IPS-20b (cell line): Measurements from ENCODE around the gene XXYLT1.

ENCODE experiments used
- H3K27ac ChIP-seq: one replicate; pipeline ENCODE4 v1.5.1; 2013; ENCODE audit warnings: low read length
- H3K27me3 ChIP-seq: 2 replicates; pipeline ENCODE4 v1.6.1; 2013; ENCODE audit warnings: mild to moderate bottlenecking, low read length, inconsistent platforms; ENCODE audit not compliant: insufficient read depth
- H3K36me3 ChIP-seq: 2 replicates; pipeline ENCODE4 v1.6.1; 2013; ENCODE audit warnings: low read depth, mild to moderate bottlenecking, inconsistent platforms, low read length, moderate library complexity; ENCODE audit not compliant: insufficient read depth
- H3K4me1 ChIP-seq: 2 replicates; pipeline ENCODE4 v1.6.1; 2013; ENCODE audit warnings: mild to moderate bottlenecking, control low read depth, inconsistent platforms, low read length, moderate library complexity; ENCODE audit not compliant: insufficient read depth
- H3K4me3 ChIP-seq: 2 replicates; pipeline ENCODE4 v1.5.1; 2013; ENCODE audit warnings: mild to moderate bottlenecking, low read length, inconsistent platforms
- H3K9ac ChIP-seq: 2 replicates; pipeline ENCODE4 v1.6.1; 2013; ENCODE audit warnings: low read depth, mild to moderate bottlenecking, inconsistent platforms, low read length, moderate library complexity
- H3K9me3 ChIP-seq: 2 replicates; pipeline ENCODE4 v1.6.1; 2013; ENCODE audit warnings: mild to moderate bottlenecking, low read depth, low read length, inconsistent platforms; ENCODE audit not compliant: insufficient read depth

The XXYLT1 gene

GRCh38 chr3:195102609-195103467 lies 168.1 kb downstream of the XXYLT1 start:
- Histone ChIP-seq H3K4me1 (peaks cover 8% of the 10 kb centered on the region; the same call in 1 of the 2 replicates), H3K27ac (no peak overlapping the region), H3K27me3 (no peaks in the 10 kb centered on the region), H3K4me3 (no peak overlapping the region), H3K9me3 (no peaks in the 10 kb centered on the region), H3K9ac (no peak overlapping the region), H3K36me3 (no peaks in the 10 kb centered on the region)

GRCh38 chr3:195101927-195102608 lies 168.9 kb downstream of the XXYLT1 start:
- H3K9ac ChIP-seq: no peak overlapping the region
- no peaks in the 10 kb centered on the region for H3K36me3 ChIP-seq
- H3K4me1 ChIP-seq: peaks cover 8% of the 10 kb centered on the region; the same call in 1 of the 2 replicates
- no peaks in the 10 kb centered on the region for H3K27me3 ChIP-seq
- no peak overlapping the region for H3K27ac ChIP-seq
- no peak overlapping the region for H3K4me3 ChIP-seq
- H3K9me3 ChIP-seq: no peaks in the 10 kb centered on the region

- peaks cover 8% of the 10 kb centered on the region; the same call in 1 of the 2 replicates for H3K4me1 ChIP-seq
- H3K27me3 ChIP-seq: no peaks in the 10 kb centered on the region
- H3K4me3 ChIP-seq: no peak overlapping the region
- H3K36me3 ChIP-seq: no peaks in the 10 kb centered on the region
- no peak overlapping the region for H3K9ac ChIP-seq
- no peaks in the 10 kb centered on the region for H3K9me3 ChIP-seq
- no peak overlapping the region for H3K27ac ChIP-seq
Measured at GRCh38 chr3:195101001-195101583, 169.9 kb downstream of the XXYLT1 start.

- Histone ChIP-seq H3K9ac (no peak overlapping the region), H3K27ac (no peak overlapping the region), H3K9me3 (no peaks in the 10 kb centered on the region), H3K4me1 (peaks cover 8% of the 10 kb centered on the region; the same call in 1 of the 2 replicates), H3K4me3 (no peak overlapping the region), H3K36me3 (no peaks in the 10 kb centered on the region), H3K27me3 (no peaks in the 10 kb centered on the region)
Measured at GRCh38 chr3:195099951-195100785, 170.8 kb downstream of the XXYLT1 start.

- Histone ChIP-seq H3K27me3 (no peaks in the 10 kb centered on the region), H3K36me3 (no peaks in the 10 kb centered on the region), H3K4me3 (no peak overlapping the region), H3K4me1 (no peaks in the 10 kb centered on the region; the same call in 1 of the 2 replicates), H3K27ac (no peak overlapping the region), H3K9ac (no peak overlapping the region), H3K9me3 (no peaks in the 10 kb centered on the region)
Measured at GRCh38 chr3:195098741-195099525, 172.0 kb downstream of the XXYLT1 start.

- Histone ChIP-seq H3K36me3 (no peaks in the 10 kb centered on the region), H3K27me3 (no peaks in the 10 kb centered on the region), H3K9ac (no peak overlapping the region), H3K27ac (no peak overlapping the region), H3K9me3 (no peaks in the 10 kb centered on the region), H3K4me3 (no peak overlapping the region), H3K4me1 (no peaks in the 10 kb centered on the region)
Measured at GRCh38 chr3:195097331-195098255, 173.4 kb downstream of the XXYLT1 start.

GRCh38 chr3:195096484-195097330 lies 174.3 kb downstream of the XXYLT1 start:
- no peak overlapping the region for H3K27ac ChIP-seq
- no peaks in the 10 kb centered on the region for H3K36me3 ChIP-seq
- H3K9ac ChIP-seq: no peak overlapping the region
- H3K4me1 ChIP-seq: no peaks in the 10 kb centered on the region
- H3K27me3 ChIP-seq: no peaks in the 10 kb centered on the region
- no peak overlapping the region for H3K4me3 ChIP-seq
- no peaks in the 10 kb centered on the region for H3K9me3 ChIP-seq

- Histone ChIP-seq H3K4me1 (no peaks in the 10 kb centered on the region), H3K9me3 (no peaks in the 10 kb centered on the region), H3K27ac (no peak overlapping the region), H3K36me3 (no peaks in the 10 kb centered on the region), H3K27me3 (no peaks in the 10 kb centered on the region), H3K4me3 (no peak overlapping the region), H3K9ac (no peak overlapping the region)
Measured at GRCh38 chr3:195096053-195096452, 174.9 kb downstream of the XXYLT1 start.

- Histone ChIP-seq H3K4me1 (no peaks in the 10 kb centered on the region), H3K36me3 (no peaks in the 10 kb centered on the region), H3K4me3 (no peak overlapping the region), H3K27me3 (no peaks in the 10 kb centered on the region), H3K27ac (no peak overlapping the region), H3K9me3 (no peaks in the 10 kb centered on the region), H3K9ac (no peak overlapping the region)
Measured at GRCh38 chr3:195095704-195096036, 175.3 kb downstream of the XXYLT1 start.
